Trophoblast cell (in vitro differentiated cells and primary cell): ENCODE results near the gene ISCA1.
A peak's percentile ranks its signal among the peaks of the same experiment; 100 is the strongest.
"Not testable (repeated sequence)": the region's sequence is repeated elsewhere in the genome, so short reads cannot be mapped to it uniquely, and the experiment has no call there.

ENCODE experiments used
- DNase-seq, 2 donors: peaks; one replicate each; pipeline ENCODE4 v3.0.0-alpha.2; 2016
- H2AFZ ChIP-seq: 2 replicates; pipeline ENCODE4 v1.6.1; 2013; ENCODE audit warnings: low read length, moderate library complexity, mild to moderate bottlenecking; ENCODE audit not compliant: insufficient read depth, poor library complexity
- H2AK5ac ChIP-seq: 2 replicates; pipeline ENCODE4 v1.6.1; 2013; ENCODE audit warnings: mild to moderate bottlenecking, low read length
- H2BK120ac ChIP-seq: 2 replicates; pipeline ENCODE4 v1.6.1; 2013; ENCODE audit warnings: low read length, mild to moderate bottlenecking, moderate library complexity; ENCODE audit not compliant: insufficient read depth, poor library complexity
- H2BK12ac ChIP-seq: 2 replicates; pipeline ENCODE4 v1.6.1; 2013; ENCODE audit warnings: mild to moderate bottlenecking, low read length, moderate library complexity
- H2BK5ac ChIP-seq: 2 replicates; pipeline ENCODE4 v1.6.1; 2013; ENCODE audit warnings: low read length, low read depth, moderate library complexity, mild to moderate bottlenecking; ENCODE audit not compliant: poor library complexity
- H3K14ac ChIP-seq: 2 replicates; pipeline ENCODE4 v1.6.1; 2013; ENCODE audit warnings: mild to moderate bottlenecking, low read length
- H3K18ac ChIP-seq: 2 replicates; pipeline ENCODE4 v1.6.1; 2013; ENCODE audit warnings: mild to moderate bottlenecking, low read length
- H3K23ac ChIP-seq: 2 replicates; pipeline ENCODE4 v1.6.1; 2013; ENCODE audit warnings: low read length
- H3K27ac ChIP-seq: 2 replicates; pipeline ENCODE4 v1.5.1; 2013; ENCODE audit warnings: low read depth, mild to moderate bottlenecking, inconsistent platforms, low read length, moderate library complexity
- H3K27me3 ChIP-seq: 2 replicates; pipeline ENCODE4 v1.6.1; 2013; ENCODE audit warnings: inconsistent platforms, mild to moderate bottlenecking, low read length, moderate library complexity; ENCODE audit not compliant: insufficient read depth
- H3K36me3 ChIP-seq, 2 experiments: 1 replicate in 1 of 2; 2 replicates in 1 of 2; pipeline ENCODE4 v1.6.1; 2013; ENCODE audit warnings: low read length in 2 of 2, mild to moderate bottlenecking in 2 of 2, moderate library complexity in 1 of 2; ENCODE audit not compliant: insufficient read depth in 2 of 2, control insufficient read depth in 1 of 2
- H3K4ac ChIP-seq: 2 replicates; pipeline ENCODE4 v1.6.1; 2013; ENCODE audit warnings: low read depth, mild to moderate bottlenecking, low read length, moderate library complexity
- H3K4me1 ChIP-seq, 2 experiments: 1 replicate in 1 of 2; 2 replicates in 1 of 2; pipeline ENCODE4 v1.6.1; 2013; ENCODE audit warnings: low read length in 2 of 2, mild to moderate bottlenecking in 2 of 2, moderate library complexity in 1 of 2; ENCODE audit not compliant: insufficient read depth in 2 of 2, control insufficient read depth in 1 of 2
- H3K4me2 ChIP-seq: 2 replicates; pipeline ENCODE4 v1.6.1; 2013; ENCODE audit warnings: inconsistent platforms, mild to moderate bottlenecking, low read length, moderate library complexity
- H3K4me3 ChIP-seq: 2 replicates; pipeline ENCODE4 v1.5.1; 2013; ENCODE audit warnings: mild to moderate bottlenecking, low read depth, low read length, inconsistent platforms
- H3K79me1 ChIP-seq: one replicate; pipeline ENCODE4 v1.6.1; 2013; ENCODE audit warnings: low read length
- H3K79me2 ChIP-seq: 2 replicates; pipeline ENCODE4 v1.6.1; 2013; ENCODE audit warnings: low read length, mild to moderate bottlenecking; ENCODE audit not compliant: control insufficient read depth, insufficient read depth, poor library complexity
- H3K9ac ChIP-seq: 2 replicates; pipeline ENCODE4 v1.6.1; 2013; ENCODE audit warnings: mild to moderate bottlenecking, low read length
- H3K9me3 ChIP-seq: 2 replicates; pipeline ENCODE4 v1.6.1; 2013; ENCODE audit warnings: low read depth, mild to moderate bottlenecking, control low read depth, inconsistent platforms, low read length; ENCODE audit not compliant: insufficient read depth
- H4K12ac ChIP-seq: 2 replicates; pipeline ENCODE4 v1.6.1; 2013; ENCODE audit warnings: low read depth, mild to moderate bottlenecking, low read length, moderate library complexity
- H4K8ac ChIP-seq: 2 replicates; pipeline ENCODE4 v1.6.1; 2013; ENCODE audit warnings: low read depth, mild to moderate bottlenecking, low read length, moderate library complexity
- H4K91ac ChIP-seq: one replicate; pipeline ENCODE4 v1.6.1; 2013; ENCODE audit warnings: low read depth, mild to moderate bottlenecking, low read length, moderate library complexity
- WGBS: extraction: QIAGEN DNeasy Blood & Tissue Kit; methylation state at CpG from one replicate; pipeline ENCODE4 v1.1.7; 2013; ENCODE audit warnings: missing lambda C conversion rate; ENCODE audit not compliant: insufficient read length, insufficient coverage; ENCODE audit errors: extremely low coverage; 5-methylcytosine and 5-hydroxymethylcytosine counted together

Gene ISCA1

DNA sequence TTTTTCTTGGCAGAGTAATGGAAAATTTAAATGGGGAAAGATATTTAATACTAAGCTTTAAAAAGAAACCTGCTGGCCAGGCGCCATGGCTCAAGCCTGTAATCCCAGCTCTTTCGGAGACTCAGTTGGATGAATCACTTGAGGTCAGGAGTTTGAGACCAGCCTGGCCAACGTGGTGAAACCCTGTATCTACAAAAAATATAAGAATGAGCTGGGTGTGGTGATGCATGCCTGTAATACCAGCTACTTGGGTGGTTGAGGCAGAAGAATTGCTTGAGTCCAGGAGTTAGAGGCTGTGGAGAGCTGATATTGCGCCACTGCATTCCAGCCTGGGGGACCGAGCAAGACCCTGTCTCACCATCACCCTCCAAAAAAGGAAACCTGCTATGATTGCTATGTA lies 39.0 kb upstream of the ISCA1 start:
- WGBS, result no CpG with 5 or more reads among the region's 5 CpGs
- H2BK120ac ChIP-seq, result no peak overlapping the region
- no peaks in the 10 kb centered on the region for H3K79me2 ChIP-seq
- H3K9me3 ChIP-seq, result no peaks in the 10 kb centered on the region
- H3K4me2 ChIP-seq, result no peak overlapping the region
- peak; percentile 75 to 80 for DNase-seq
- no peak overlapping the region for H4K8ac ChIP-seq
- H3K18ac ChIP-seq, result no peak overlapping the region
- no peaks in the 10 kb centered on the region for H3K79me1 ChIP-seq
- H4K91ac ChIP-seq, result no peak overlapping the region
- no peaks in the 10 kb centered on the region for H3K27me3 ChIP-seq
- H2BK12ac ChIP-seq, result no peak overlapping the region
- H2BK5ac ChIP-seq, result no peak overlapping the region
- no peak overlapping the region for H3K9ac ChIP-seq
- no peak overlapping the region for H2AK5ac ChIP-seq
- peaks cover 14 to 39% of the 10 kb centered on the region in 2 experiments for H3K36me3 ChIP-seq
- H2AFZ ChIP-seq, result no peak overlapping the region
- H3K4me1 ChIP-seq, result no peaks in the 10 kb centered on the region
- H3K23ac ChIP-seq, result no peak overlapping the region
- H3K27ac ChIP-seq, result no peak overlapping the region
- H4K12ac ChIP-seq, result no peak overlapping the region
- H3K14ac ChIP-seq, result no peak overlapping the region
- no peak overlapping the region for H3K4ac ChIP-seq
- H3K4me3 ChIP-seq, result no peak overlapping the region

DNA sequence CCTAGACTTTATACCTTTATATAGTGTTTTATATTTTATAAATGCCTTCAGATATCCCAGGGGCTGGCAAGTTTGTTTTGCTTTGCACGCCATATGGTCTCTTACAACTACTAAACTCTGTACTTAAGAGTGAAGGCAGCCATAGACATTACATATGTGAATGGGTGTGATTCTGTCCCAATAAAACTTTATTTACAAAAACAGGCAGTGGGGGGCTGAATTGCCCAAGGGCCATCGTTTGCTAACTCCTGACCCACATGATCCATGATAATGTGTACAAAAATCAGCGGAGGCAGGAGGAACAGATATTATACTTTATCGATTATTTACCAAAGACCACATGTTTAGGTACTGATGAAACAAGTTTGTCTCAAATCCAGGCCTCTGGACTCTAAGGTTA lies 35.8 kb upstream of the ISCA1 start:
- H3K79me2 ChIP-seq, result no peaks in the 10 kb centered on the region
- H3K79me1 ChIP-seq, result no peaks in the 10 kb centered on the region
- H4K12ac ChIP-seq, result no peak overlapping the region
- no peaks in the 10 kb centered on the region for H3K27me3 ChIP-seq
- H2AFZ ChIP-seq, result no peak overlapping the region
- no peak overlapping the region for H3K4ac ChIP-seq
- no peak for DNase-seq
- H3K4me2 ChIP-seq, result no peak overlapping the region
- no peak overlapping the region for H3K9ac ChIP-seq
- no peak overlapping the region for H3K23ac ChIP-seq
- H3K36me3 ChIP-seq, result peaks cover 12 to 35% of the 10 kb centered on the region in 2 experiments
- H2BK12ac ChIP-seq, result no peak overlapping the region
- no peak overlapping the region for H3K4me3 ChIP-seq
- H3K18ac ChIP-seq, result no peak overlapping the region
- H2AK5ac ChIP-seq, result no peak overlapping the region
- no peak overlapping the region for H3K27ac ChIP-seq
- H2BK5ac ChIP-seq, result no peak overlapping the region
- H3K9me3 ChIP-seq, result no peaks in the 10 kb centered on the region
- H2BK120ac ChIP-seq, result no peak overlapping the region
- WGBS, result no CpG with 5 or more reads among the region's 4 CpGs
- no peak overlapping the region for H3K14ac ChIP-seq
- H4K91ac ChIP-seq, result no peak overlapping the region
- no peak overlapping the region for H4K8ac ChIP-seq
- no peaks in the 10 kb centered on the region for H3K4me1 ChIP-seq

DNA sequence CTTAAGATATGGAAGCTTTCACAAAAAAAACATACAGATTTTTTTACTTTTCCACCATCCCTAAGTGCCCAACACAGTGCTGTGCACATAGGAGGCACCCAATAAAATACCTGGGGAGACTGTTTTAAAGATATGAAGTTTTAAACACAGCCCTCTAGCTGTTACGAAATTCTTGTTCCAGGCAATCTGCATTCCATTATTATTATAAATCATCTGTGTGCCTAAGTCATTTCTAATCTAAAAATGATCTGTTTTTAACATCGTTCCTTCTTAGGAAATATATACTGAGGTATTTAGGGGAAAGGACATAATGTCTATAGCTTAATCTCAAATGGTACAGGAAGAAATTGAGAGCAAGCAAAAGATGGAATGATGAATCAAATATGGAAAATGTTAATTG lies 32.7 kb upstream of the ISCA1 start:
- no peak overlapping the region for H2BK120ac ChIP-seq
- H4K91ac ChIP-seq, result no peak overlapping the region
- DNase-seq, result peak; percentile 17 to 77
- H3K79me1 ChIP-seq, result no peaks in the 10 kb centered on the region
- no peaks in the 10 kb centered on the region for H3K9me3 ChIP-seq
- H2BK5ac ChIP-seq, result no peak overlapping the region
- no peak overlapping the region for H3K27ac ChIP-seq
- no peaks in the 10 kb centered on the region for H3K27me3 ChIP-seq
- peaks cover 9 to 28% of the 10 kb centered on the region in 2 experiments for H3K36me3 ChIP-seq
- no peak overlapping the region for H3K18ac ChIP-seq
- no peak overlapping the region for H3K14ac ChIP-seq
- WGBS, result no CpG with 5 or more reads among the region's 2 CpGs
- H4K12ac ChIP-seq, result no peak overlapping the region
- no peak overlapping the region for H2BK12ac ChIP-seq
- H3K4me3 ChIP-seq, result no peak overlapping the region
- H2AK5ac ChIP-seq, result no peak overlapping the region
- no peak overlapping the region for H2AFZ ChIP-seq
- H3K23ac ChIP-seq, result no peak overlapping the region
- no peak overlapping the region for H4K8ac ChIP-seq
- no peak overlapping the region for H3K4ac ChIP-seq
- no peaks in the 10 kb centered on the region for H3K4me1 ChIP-seq
- no peaks in the 10 kb centered on the region for H3K79me2 ChIP-seq
- H3K9ac ChIP-seq, result no peak overlapping the region
- H3K4me2 ChIP-seq, result no peak overlapping the region

DNA sequence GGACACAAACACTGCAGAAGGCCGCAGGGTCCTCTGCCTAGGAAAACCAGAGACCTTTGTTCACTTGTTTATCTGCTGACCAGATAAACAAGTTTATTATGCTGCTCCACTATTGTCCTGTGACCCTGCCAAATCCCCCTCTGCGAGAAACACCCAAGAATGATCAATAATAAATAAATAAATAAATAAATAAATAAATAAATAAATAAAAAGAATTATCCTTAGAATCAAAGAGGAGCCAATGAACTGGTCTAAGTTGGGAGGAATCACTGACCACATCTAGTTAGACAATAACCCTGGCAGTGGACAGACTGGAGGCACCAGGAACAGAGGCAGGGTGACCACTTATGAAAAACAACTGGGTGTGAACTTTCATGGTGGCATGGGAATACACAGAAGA lies 30.6 kb upstream of the ISCA1 start:
- not testable (repeated sequence) for H4K8ac ChIP-seq

More for the DNA sequence above, 30.6 kb upstream of the ISCA1 start:
- not testable (repeated sequence) for H3K18ac ChIP-seq, H3K79me1 ChIP-seq, DNase-seq, H2BK5ac ChIP-seq, H2AK5ac ChIP-seq, H3K27ac ChIP-seq, H3K4me1 ChIP-seq, H2BK12ac ChIP-seq, H3K79me2 ChIP-seq, H3K4me3 ChIP-seq, H4K91ac ChIP-seq, H3K4ac ChIP-seq, H2BK120ac ChIP-seq, H3K14ac ChIP-seq, H3K27me3 ChIP-seq, H4K12ac ChIP-seq, H2AFZ ChIP-seq, H3K9ac ChIP-seq, H3K4me2 ChIP-seq, H3K9me3 ChIP-seq, H3K23ac ChIP-seq
- peaks cover 11 to 23% of the 10 kb centered on the region in 2 experiments for H3K36me3 ChIP-seq
- no CpG with 5 or more reads among the region's 2 CpGs for WGBS
